H9 (cell line): ENCODE results near the gene ANAPC4. TPM values are rescaled to one million over a fixed set of nuclear protein-coding genes. Genes with fewer than 3 reads are reported as not detected.
A peak's percentile ranks its signal among the peaks of the same experiment; 100 is the strongest.

ENCODE experiments used
- DNase-seq: peaks from one replicate; pipeline ENCODE4 v3.0.0-alpha.2; 2017
- H2AFZ ChIP-seq: one replicate; pipeline ENCODE4 v1.6.1; 2013; ENCODE audit warnings: mild to moderate bottlenecking, low read length, control low read depth, moderate library complexity
- H2AK5ac ChIP-seq: 2 replicates; pipeline ENCODE4 v1.6.1; 2013; ENCODE audit warnings: low read length, control low read depth, mixed read lengths; ENCODE audit not compliant: insufficient read length
- H2BK120ac ChIP-seq: one replicate; pipeline ENCODE4 v1.6.1; 2013; ENCODE audit warnings: low read depth, mild to moderate bottlenecking, low read length, control low read depth, inconsistent platforms; ENCODE audit not compliant: poor library complexity, severe bottlenecking
- H2BK12ac ChIP-seq: 2 replicates; pipeline ENCODE4 v1.6.1; 2013; ENCODE audit warnings: low read length, control low read depth, mixed read lengths, low read depth; ENCODE audit not compliant: insufficient read length
- H2BK15ac ChIP-seq: 2 replicates; pipeline ENCODE4 v1.6.1; 2013; ENCODE audit warnings: low read depth, low read length, control low read depth
- H2BK20ac ChIP-seq: one replicate; pipeline ENCODE4 v1.6.1; 2013; ENCODE audit warnings: low read depth, mild to moderate bottlenecking, low read length, control low read depth, inconsistent platforms; ENCODE audit not compliant: poor library complexity, severe bottlenecking
- H2BK5ac ChIP-seq: 2 replicates; pipeline ENCODE4 v1.6.1; 2013; ENCODE audit warnings: low read length, control low read depth, mixed read lengths; ENCODE audit not compliant: insufficient read length
- H3K14ac ChIP-seq: 2 replicates; pipeline ENCODE4 v1.6.1; 2013; ENCODE audit warnings: low read length, control low read depth; ENCODE audit not compliant: insufficient read depth
- H3K18ac ChIP-seq: 2 replicates; pipeline ENCODE4 v1.6.1; 2013; ENCODE audit warnings: low read depth, mild to moderate bottlenecking, mixed read lengths, low read length, control low read depth; ENCODE audit not compliant: insufficient read length
- H3K23ac ChIP-seq: 2 replicates; pipeline ENCODE4 v1.6.1; 2013; ENCODE audit warnings: low read length, control low read depth, mixed read lengths, low read depth; ENCODE audit not compliant: insufficient read length
- H3K23me2 ChIP-seq: 2 replicates; pipeline ENCODE4 v1.6.1; 2013; ENCODE audit warnings: low read depth, mild to moderate bottlenecking, mixed read lengths, low read length, control low read depth; ENCODE audit not compliant: insufficient read length, poor library complexity, severe bottlenecking
- H3K27ac ChIP-seq: 2 replicates; pipeline ENCODE4 v1.5.1; 2013; ENCODE audit warnings: low read length, control low read depth, mixed read lengths, low read depth; ENCODE audit not compliant: insufficient read length
- H3K27me3 ChIP-seq: 2 replicates; pipeline ENCODE4 v1.6.1; 2013; ENCODE audit warnings: low read length, control low read depth, inconsistent platforms; ENCODE audit not compliant: insufficient read depth
- H3K4ac ChIP-seq: 2 replicates; pipeline ENCODE4 v1.6.1; 2013; ENCODE audit warnings: low read depth, mild to moderate bottlenecking, control low read depth, inconsistent platforms, low read length, moderate library complexity
- H3K4me1 ChIP-seq: 2 replicates; pipeline ENCODE4 v1.6.1; 2013; ENCODE audit warnings: low read length, control low read depth, inconsistent platforms; ENCODE audit not compliant: insufficient read depth
- H3K4me2 ChIP-seq: 2 replicates; pipeline ENCODE4 v1.6.1; 2013; ENCODE audit warnings: low read length, control low read depth, mixed read lengths; ENCODE audit not compliant: insufficient read length, insufficient read depth
- H3K56ac ChIP-seq: 2 replicates; pipeline ENCODE4 v1.6.1; 2013; ENCODE audit warnings: low read depth, mild to moderate bottlenecking, mixed read lengths, low read length, control low read depth; ENCODE audit not compliant: insufficient read length
- H3K79me1 ChIP-seq: 2 replicates; pipeline ENCODE4 v1.6.1; 2013; ENCODE audit warnings: low read depth, mild to moderate bottlenecking, moderate library complexity, low read length, control low read depth, inconsistent platforms; ENCODE audit not compliant: insufficient read depth, poor library complexity, severe bottlenecking
- H3K79me2 ChIP-seq: 2 replicates; pipeline ENCODE4 v1.6.1; 2013; ENCODE audit warnings: low read length, control low read depth, inconsistent platforms; ENCODE audit not compliant: insufficient read depth
- H3K9ac ChIP-seq: 2 replicates; pipeline ENCODE4 v1.6.1; 2013; ENCODE audit warnings: low read length, control low read depth, mixed read lengths; ENCODE audit not compliant: insufficient read length; ENCODE audit errors: extremely low read depth
- H3K9me3 ChIP-seq: one replicate; pipeline ENCODE4 v1.6.1; 2013; ENCODE audit warnings: low read depth, low read length, inconsistent platforms; ENCODE audit not compliant: control insufficient read depth
- H3T11ph ChIP-seq: one replicate; pipeline ENCODE4 v1.6.1; 2013; ENCODE audit warnings: mild to moderate bottlenecking, low read length, control low read depth, inconsistent platforms
- H4K20me1 ChIP-seq: one replicate; pipeline ENCODE4 v1.6.1; 2013; ENCODE audit not compliant: control insufficient read depth, insufficient read length, insufficient read depth
- H4K5ac ChIP-seq: 2 replicates; pipeline ENCODE4 v1.6.1; 2013; ENCODE audit warnings: low read depth, mild to moderate bottlenecking, mixed read lengths, low read length, control low read depth; ENCODE audit not compliant: insufficient read length
- H4K8ac ChIP-seq: replicated peaks from 2 replicates; pipeline ENCODE4 v1.6.1; 2013; ENCODE audit warnings: low read length, control low read depth, mixed read lengths, low read depth; ENCODE audit not compliant: insufficient read length
- H4K91ac ChIP-seq: 2 replicates; pipeline ENCODE4 v1.6.1; 2013; ENCODE audit warnings: low read depth, mild to moderate bottlenecking, moderate library complexity, mixed read lengths, low read length, control low read depth; ENCODE audit not compliant: insufficient read length
- H3K27ac Mint-ChIP-seq, 3 experiments: 2 replicates in 2 of 3; 3 replicates in 1 of 3; pipeline ENCODE4 v1.8.0; 2020 to 2021; ENCODE audit warnings: mixed read lengths in 3 of 3, mild to moderate bottlenecking in 1 of 3, moderate library complexity in 1 of 3
- H3K27me3 Mint-ChIP-seq: 2 replicates; pipeline ENCODE4 v1.8.0; 2021; ENCODE audit warnings: low read depth, mild to moderate bottlenecking, moderate library complexity, mixed read lengths
- H3K36me3 Mint-ChIP-seq, 3 experiments: 2 replicates in 2 of 3; 3 replicates in 1 of 3; pipeline ENCODE4 v1.8.0; 2020 to 2021; ENCODE audit warnings: low read depth in 3 of 3, mixed read lengths in 3 of 3; ENCODE audit not compliant: insufficient read depth in 1 of 3
- H3K4me1 Mint-ChIP-seq, 2 experiments: 2 replicates each; pipeline ENCODE4 v1.8.0; 2020; ENCODE audit warnings: mixed read lengths in 2 of 2
- H3K4me3 Mint-ChIP-seq, 2 experiments: 2 replicates in 1 of 2; 3 replicates in 1 of 2; pipeline ENCODE4 v1.8.0; 2020 to 2021; ENCODE audit warnings: mild to moderate bottlenecking in 2 of 2, mixed read lengths in 2 of 2, moderate library complexity in 1 of 2
- H3K9me3 Mint-ChIP-seq, 2 experiments: 2 replicates in 1 of 2; 3 replicates in 1 of 2; pipeline ENCODE4 v1.8.0; 2020; ENCODE audit warnings: mild to moderate bottlenecking in 2 of 2, mixed read lengths in 2 of 2, moderate library complexity in 1 of 2
- CTCF ChIP-seq: fragments of 200-600 bp; sonication (generic); conservative IDR thresholded peaks from 3 replicates; pipeline ENCODE4 v1.8.0; 2021; ENCODE audit warnings: antibody characterized with exemption, mild to moderate bottlenecking
- WGBS: extraction: QIAGEN DNeasy Blood & Tissue Kit; methylation state at CpG from one replicate; pipeline ENCODE4 v1.1.7; 2013; ENCODE audit warnings: missing lambda C conversion rate, low lambda C conversion rate, mixed read lengths; ENCODE audit not compliant: insufficient read length; ENCODE audit errors: extremely low coverage; 5-methylcytosine and 5-hydroxymethylcytosine counted together
- total RNA-seq: library from RNA; stranded (reverse); gene quantifications from 2 replicates; pipeline ENCODE4 v1.2.1, GENCODE V29; 2021

The ANAPC4 gene
- total RNA-seq, 1 experiment from 2014 or later, result 42.5 TPM

GRCh38 chr4:25446611-25447010 lies 69.5 kb downstream of the ANAPC4 start:
- no peak overlapping the region for H4K91ac ChIP-seq
- H3K4me1 ChIP-seq, result no peaks in the 10 kb centered on the region; the same call in 1 of the 2 replicates
- H2AFZ ChIP-seq, result no peak overlapping the region
- H4K8ac ChIP-seq, result no peak overlapping the region
- H3K23me2 ChIP-seq, result no peaks in the 10 kb centered on the region
- no peaks in the 10 kb centered on the region for H3K27me3 ChIP-seq
- H3K9me3 ChIP-seq, result no peaks in the 10 kb centered on the region
- H3K27ac Mint-ChIP-seq, result peak overlapping the region in 1 of 3 experiments; percentile 21; a peak in 1 of 7 replicates
- H2BK5ac ChIP-seq, result no peak overlapping the region
- H3K14ac ChIP-seq, result no peak overlapping the region
- H4K5ac ChIP-seq, result no peak overlapping the region
- H3K27ac ChIP-seq, result no peak overlapping the region
- H3K79me1 ChIP-seq, result no peaks in the 10 kb centered on the region
- DNase-seq, result no peak
- no peak overlapping the region for H2BK120ac ChIP-seq
- no peak overlapping the region for H3K9ac ChIP-seq
- no peak for TF ChIP-seq CTCF
- H2BK15ac ChIP-seq, result no peak overlapping the region
- H3K4ac ChIP-seq, result no peak overlapping the region
- H3K4me1 Mint-ChIP-seq, result peaks cover 41 to 47% of the 10 kb centered on the region in 2 experiments
- no peaks in the 10 kb centered on the region for H3K36me3 Mint-ChIP-seq
- H3K23ac ChIP-seq, result no peak overlapping the region
- peaks cover 7% of the 10 kb centered on the region for H3K27me3 Mint-ChIP-seq
- H3K9me3 Mint-ChIP-seq, result no peaks in the 10 kb centered on the region; a peak in 1 of 5 replicates
- no peak overlapping the region for H2AK5ac ChIP-seq
- no peak overlapping the region for H3K4me2 ChIP-seq
- WGBS, result no CpG with 5 or more reads among the region's 4 CpGs
- no peak overlapping the region for H3T11ph ChIP-seq
- H3K4me3 Mint-ChIP-seq, result no peak overlapping the region
- H2BK20ac ChIP-seq, result no peak overlapping the region
- no peaks in the 10 kb centered on the region for H4K20me1 ChIP-seq
- H3K18ac ChIP-seq, result no peak overlapping the region
- no peak overlapping the region for H3K56ac ChIP-seq
- no peak overlapping the region for H2BK12ac ChIP-seq
- H3K79me2 ChIP-seq, result no peaks in the 10 kb centered on the region
